GM12878 (cell line): ENCODE data around the gene USH2A.

Experiments used
- CTCF ChIP-seq, 3 experiments: IDR thresholded peaks in 2 of 3; conservative IDR thresholded peaks in 1 of 3; 2 replicates each; pipeline ENCODE4 v1.5.1; 2011; ENCODE audit warnings: low read depth in 3 of 3, low read length in 3 of 3, mild to moderate bottlenecking in 3 of 3, control low read depth in 2 of 3, moderate library complexity in 2 of 3, inconsistent platforms in 1 of 3, mixed read lengths in 1 of 3; ENCODE audit not compliant: control insufficient read depth in 2 of 3, insufficient read depth in 1 of 3; ENCODE audit errors: extremely low read depth in 1 of 3
- EZH2 ChIP-seq: IDR thresholded peaks from 2 replicates; pipeline ENCODE4 v1.6.1; 2012; ENCODE audit warnings: low read depth, mild to moderate bottlenecking, control low read depth, inconsistent platforms, low read length, borderline replicate concordance; ENCODE audit not compliant: control insufficient read depth
- FOS ChIP-seq: IDR thresholded peaks from 3 replicates; pipeline ENCODE4 v1.6.1; 2011; ENCODE audit warnings: borderline replicate concordance; ENCODE audit not compliant: insufficient read length; ENCODE audit errors: extremely low read depth
- KAT2A ChIP-seq: conservative IDR thresholded peaks from 2 replicates; pipeline ENCODE4 v1.6.1; 2011; ENCODE audit warnings: low read depth, low read length; ENCODE audit not compliant: control insufficient read depth
- MXI1 ChIP-seq: fragments of 150-350 bp; IDR thresholded peaks from 2 replicates; pipeline ENCODE4 v1.6.1; 2011; ENCODE audit warnings: low read depth, mild to moderate bottlenecking, inconsistent platforms, low read length, improper control_type of control experiment
- PAX5 ChIP-seq: IDR thresholded peaks from 2 replicates; pipeline ENCODE4 v1.6.1; 2011; ENCODE audit warnings: low read depth, low read length, borderline replicate concordance
- POLR2A ChIP-seq: IDR thresholded peaks from 2 replicates; pipeline ENCODE4 v1.6.1; 2011; ENCODE audit warnings: low read depth, mild to moderate bottlenecking, low read length
- POLR2AphosphoS5 ChIP-seq: IDR thresholded peaks from 2 replicates; pipeline ENCODE4 v1.6.1; 2011; ENCODE audit warnings: mild to moderate bottlenecking, low read length, inconsistent platforms
- REST ChIP-seq: IDR thresholded peaks from 2 replicates; pipeline ENCODE4 v1.6.1; 2012; ENCODE audit warnings: mild to moderate bottlenecking, low read depth, low read length
- SKIL ChIP-seq: fragments of 450-650 bp; IDR thresholded peaks from 2 replicates; pipeline ENCODE4 v1.6.1; 2017; ENCODE audit warnings: mild to moderate bottlenecking, low read depth, inconsistent platforms; ENCODE audit not compliant: poor library complexity, severe bottlenecking
- ZBTB33 ChIP-seq: fragments of 450-650 bp; IDR thresholded peaks from 2 replicates; pipeline ENCODE4 v1.6.1; 2017; ENCODE audit warnings: mild to moderate bottlenecking

GRCh38 chr1:216215169-216215568 is 208.1 kb downstream of the USH2A start:
- TF ChIP-seq KAT2A: no peak
- no peak for TF ChIP-seq ZBTB33
- TF ChIP-seq REST: no peak
- no peak for TF ChIP-seq FOS
- TF ChIP-seq SKIL: no peak
- TF ChIP-seq CTCF (IDR thresholded peaks at IDR 0.05 in 2 of 3, conservative IDR thresholded peaks at IDR 0.05 in 1 of 3; ENCODE audit: control insufficient read depth in 2 of 3, extremely low read depth in 1 of 3, insufficient read depth in 1 of 3, low read depth in 3 of 3, low read length in 3 of 3): no peak
- no peak for TF ChIP-seq PAX5
- no peak for TF ChIP-seq MXI1
- no peak for TF ChIP-seq POLR2AphosphoS5
- no peak for TF ChIP-seq POLR2A
- no peak for TF ChIP-seq EZH2
